Activated T-cell treated with anti-CD3 and anti-CD28 coated beads for 48 hours (primary cell): ENCODE measurements around the gene IFT57.

Experiments
- DNase-seq: peaks from one replicate; pipeline ENCODE4 v3.0.0-alpha.2; 2020; ENCODE audit warnings: low read depth

The IFT57 gene

GRCh38 chr3:108218811-108219210, 3.4 kb downstream of the IFT57 start:
- no peak for DNase-seq

GRCh38 chr3:108215871-108216270, 6.4 kb downstream of the IFT57 start:
- DNase-seq: no peak

- no peak for DNase-seq
These were observed 12.6 kb downstream of the IFT57 start for GRCh38 chr3:108209579-108209978.

- DNase-seq: no peak
These were observed 13.4 kb downstream of the IFT57 start for GRCh38 chr3:108208831-108209230.

GRCh38 chr3:108202834-108203233, 19.4 kb downstream of the IFT57 start:
- no peak for DNase-seq

- DNase-seq: no peak
These were observed 20.1 kb downstream of the IFT57 start for GRCh38 chr3:108202080-108202479.

- DNase-seq: no peak
These were observed 21.0 kb downstream of the IFT57 start for GRCh38 chr3:108201258-108201657.

- DNase-seq: no peak
These were observed 21.6 kb downstream of the IFT57 start for GRCh38 chr3:108200578-108200977.

- no peak for DNase-seq
These were observed 22.2 kb downstream of the IFT57 start for GRCh38 chr3:108200024-108200423.

GRCh38 chr3:108191394-108191793, 30.8 kb downstream of the IFT57 start:
- no peak for DNase-seq

GRCh38 chr3:108190346-108190745, 31.9 kb downstream of the IFT57 start:
- DNase-seq: no peak

- DNase-seq: no peak
These were observed 32.8 kb downstream of the IFT57 start for GRCh38 chr3:108189440-108189839.

- no peak for DNase-seq
These were observed 36.7 kb downstream of the IFT57 start for GRCh38 chr3:108185536-108185935.

- no peak for DNase-seq
These were observed 37.4 kb downstream of the IFT57 start for GRCh38 chr3:108184824-108185223.

GRCh38 chr3:108183971-108184370, 38.3 kb downstream of the IFT57 start:
- DNase-seq: no peak

GRCh38 chr3:108183181-108183580, 39.0 kb downstream of the IFT57 start:
- no peak for DNase-seq

- DNase-seq: no peak
These were observed 39.9 kb downstream of the IFT57 start for GRCh38 chr3:108182339-108182738.

GRCh38 chr3:108181172-108181571, 41.1 kb downstream of the IFT57 start:
- no peak for DNase-seq

GRCh38 chr3:108180194-108180593, 42.0 kb downstream of the IFT57 start:
- DNase-seq: no peak

GRCh38 chr3:108178676-108179075, 43.5 kb downstream of the IFT57 start:
- DNase-seq: no peak

- no peak for DNase-seq
These were observed 44.7 kb downstream of the IFT57 start for GRCh38 chr3:108177536-108177935.

- DNase-seq: no peak
These were observed 46.9 kb downstream of the IFT57 start for GRCh38 chr3:108175352-108175751.

- no peak for DNase-seq
These were observed 51.1 kb downstream of the IFT57 start for GRCh38 chr3:108171106-108171505.

GRCh38 chr3:108164391-108164790, 57.8 kb downstream of the IFT57 start:
- no peak for DNase-seq

GRCh38 chr3:108159865-108160264, 62.4 kb downstream of the IFT57 start:
- no peak for DNase-seq
